ENCODE measurements around the gene SENP1.

DNA sequence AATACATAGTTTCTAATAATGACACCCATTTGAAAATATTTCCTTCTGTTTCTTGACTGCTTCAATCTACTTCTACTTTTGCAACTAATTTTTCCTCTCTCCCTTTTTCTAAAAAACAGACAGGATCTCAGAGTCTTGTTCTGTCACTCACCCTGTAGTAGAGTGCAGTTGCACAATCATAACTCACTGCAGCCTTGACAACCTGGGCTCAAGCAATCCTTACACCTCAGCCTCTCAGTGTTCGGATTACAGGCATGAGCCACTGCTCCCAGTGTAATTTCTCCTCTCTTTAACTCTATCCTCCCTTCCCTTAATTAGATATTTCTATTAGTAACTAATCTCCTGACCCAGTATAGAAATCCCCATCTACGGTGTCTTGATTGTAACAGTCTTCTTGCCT lies 45.4 kb downstream of the SENP1 start:
- no peak for TF ChIP-seq CTCF (IDR thresholded peaks at IDR 0.05)
- no peak for TF ChIP-seq POLR2A (IDR thresholded peaks at IDR 0.05)
